HG02610 (cell line): Measurements from ENCODE around the gene BCAR3.
"Not testable (repeated sequence)": the region's sequence is repeated elsewhere in the genome, so short reads cannot be mapped to it uniquely, and the experiment has no call there.

ENCODE experiments used
- ATAC-seq: cut with Tn5 transposase; IDR thresholded peaks from one replicate; pipeline ENCODE4 v1.9.1; 2021; ENCODE audit warnings: mild to moderate bottlenecking, moderate library complexity; ENCODE audit not compliant: unreplicated experiment

BCAR3 gene

DNA sequence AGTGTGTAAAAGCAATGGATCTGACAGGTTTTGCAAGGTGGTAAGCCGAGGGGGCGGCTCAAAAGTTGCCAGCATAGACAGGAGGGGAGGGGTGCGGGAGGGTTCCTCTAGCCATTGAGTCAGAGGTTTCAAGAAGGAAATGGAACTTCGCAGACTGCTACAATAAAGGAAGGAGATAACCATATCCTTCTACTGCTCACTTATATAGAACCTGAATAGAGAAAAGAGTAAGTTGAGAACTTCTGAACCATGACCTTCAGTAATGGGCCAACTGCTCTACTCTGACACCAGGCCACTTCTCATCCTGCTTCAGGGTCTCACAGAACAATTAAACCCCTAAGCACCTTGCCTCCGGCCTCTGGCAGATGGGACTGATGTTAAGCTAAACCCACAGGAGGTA is 26.3 kb upstream of the BCAR3 start:
- ATAC-seq = peak; percentile 59

- no peak for ATAC-seq
These were observed 24.4 kb upstream of the BCAR3 start for GRCh38 chr1:93705892-93706500.

- ATAC-seq = peak; percentile 57
These were observed 22.4 kb upstream of the BCAR3 start for GRCh38 chr1:93704052-93704451.

DNA sequence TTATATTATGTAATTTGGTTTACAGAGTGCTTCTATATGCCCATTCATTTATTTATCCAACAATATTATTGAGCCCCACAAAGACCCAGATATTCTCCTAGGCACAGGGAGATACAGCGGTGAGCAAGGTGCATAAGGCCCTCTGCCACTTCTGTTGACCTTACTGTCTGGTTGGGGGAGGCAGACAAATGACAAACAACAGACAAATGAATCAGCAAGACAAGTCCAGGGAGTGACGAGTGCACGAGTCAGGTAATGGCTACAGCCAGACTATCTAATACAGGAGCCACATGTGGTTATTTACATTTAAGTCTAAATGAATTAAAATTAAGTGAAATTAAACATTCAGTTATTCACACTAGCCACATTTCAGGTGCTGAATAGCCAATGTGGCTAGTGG is 22.0 kb upstream of the BCAR3 start:
- peak; percentile 15 for ATAC-seq

DNA sequence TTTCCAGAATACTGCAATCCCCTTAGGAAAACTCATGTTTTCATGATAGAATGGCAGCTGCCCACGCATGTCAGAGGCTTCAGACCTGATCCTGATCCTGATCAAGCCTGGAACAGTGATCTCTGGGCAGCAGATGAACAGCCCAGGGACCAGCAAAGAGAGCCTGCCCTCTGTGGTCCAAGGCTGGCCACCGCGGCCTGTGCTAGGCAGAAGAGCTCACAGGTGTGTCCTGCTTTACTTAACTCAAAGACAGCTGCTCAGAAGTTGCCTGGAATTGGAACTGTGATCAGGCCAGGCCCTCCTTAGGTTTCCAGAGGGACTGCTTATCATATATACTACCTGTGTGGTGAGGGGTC is 21.2 kb upstream of the BCAR3 start:
- no peak for ATAC-seq

DNA sequence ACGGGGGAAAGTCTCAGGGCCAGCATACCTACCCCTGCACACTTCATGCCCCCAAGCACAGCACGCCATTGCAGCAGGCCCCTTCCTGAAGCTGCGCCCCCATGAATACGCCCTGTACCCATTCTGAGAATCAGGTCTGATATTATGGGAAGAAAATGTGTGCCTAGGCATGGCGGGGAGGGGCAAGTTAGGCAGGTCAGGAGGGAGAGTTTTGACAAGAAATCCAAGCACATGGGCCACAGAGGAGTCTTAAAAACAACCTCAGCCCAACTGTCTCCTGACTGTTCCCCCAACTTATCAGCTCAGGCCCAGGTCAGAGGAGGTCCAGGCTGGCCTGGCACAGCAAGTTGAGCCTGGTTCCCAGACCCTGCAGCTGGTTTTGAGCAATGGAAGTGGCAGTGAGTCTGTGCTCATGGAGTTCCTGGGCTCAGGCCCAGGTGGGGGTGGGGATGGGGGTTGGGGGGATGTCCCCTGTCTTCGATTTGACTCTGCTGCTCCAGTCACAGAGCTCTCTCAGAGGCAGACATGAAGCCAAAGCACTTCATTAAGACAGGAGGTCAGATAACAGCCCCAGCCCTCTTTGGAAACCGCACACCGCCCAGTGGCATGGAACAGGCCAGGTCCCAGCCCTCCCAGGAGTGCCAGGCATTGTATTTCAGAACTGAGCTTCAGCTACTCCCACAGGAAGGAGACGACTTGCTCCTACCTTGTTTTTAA is 20.6 kb upstream of the BCAR3 start:
- peak; percentile 20 for ATAC-seq

DNA sequence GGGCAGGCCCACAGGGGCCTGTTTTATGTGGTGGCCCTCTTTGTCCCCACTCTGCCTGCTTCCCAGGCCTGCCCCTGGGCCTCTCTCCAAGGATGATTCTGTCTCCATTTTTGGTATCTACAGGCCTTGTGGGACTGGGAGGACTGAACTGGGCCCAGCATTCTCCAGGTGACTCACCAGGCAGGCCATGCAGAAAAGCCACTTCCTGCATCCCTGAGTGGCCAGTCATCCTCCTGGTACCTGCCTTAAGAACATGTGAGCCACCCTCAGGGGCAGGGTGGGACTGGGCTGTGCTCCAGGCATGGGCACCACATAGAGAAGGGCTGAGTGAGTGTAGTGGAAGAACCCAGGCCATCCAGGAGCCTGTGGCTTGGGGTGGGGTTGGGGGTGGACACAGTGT is 20.0 kb upstream of the BCAR3 start:
- peak; percentile 42 for ATAC-seq

DNA sequence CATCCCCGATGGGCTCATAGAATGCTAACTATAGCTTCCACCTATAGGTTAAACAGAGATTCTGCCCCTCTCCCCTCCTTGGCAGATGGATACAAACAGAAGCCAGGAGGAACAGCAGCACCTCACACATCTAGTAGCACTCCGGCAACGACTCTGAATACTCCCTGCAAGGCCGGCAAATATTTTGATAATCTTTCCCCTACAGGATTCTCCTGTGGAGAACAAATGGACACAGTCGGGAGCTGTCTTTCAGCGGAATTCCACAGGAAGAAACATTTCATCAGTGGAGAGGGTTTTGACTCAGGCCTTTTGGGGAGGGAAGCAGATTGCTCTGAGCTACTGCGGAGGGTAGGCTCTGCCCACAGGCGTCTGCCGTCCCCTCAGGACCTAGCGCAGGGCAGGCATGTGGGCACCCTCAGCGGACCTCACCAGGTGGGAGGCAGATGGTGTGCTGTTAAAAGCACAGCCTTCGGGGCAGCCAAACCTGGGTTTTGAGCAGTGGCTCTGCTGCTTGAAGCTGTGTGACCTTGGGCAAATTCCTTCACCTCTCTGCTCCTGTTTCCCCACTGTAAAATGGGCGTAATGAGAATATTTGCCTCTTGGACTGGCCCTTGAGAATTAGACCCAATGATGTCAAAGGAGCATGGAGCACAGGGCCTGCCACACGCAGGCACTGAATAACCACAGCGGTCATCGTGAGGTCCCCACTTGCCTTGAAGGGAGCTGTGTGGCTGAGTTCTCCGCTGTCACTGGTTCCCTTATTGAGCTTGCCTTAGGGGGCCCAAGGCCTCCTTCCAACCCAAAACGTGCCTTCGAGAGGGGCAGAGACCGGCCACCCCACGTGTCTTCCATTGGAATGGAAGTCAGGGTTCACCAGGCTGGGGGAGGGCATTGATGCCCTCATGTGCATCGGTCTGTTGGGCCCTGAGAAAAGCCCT is 19.2 kb upstream of the BCAR3 start:
- ATAC-seq = no peak

DNA sequence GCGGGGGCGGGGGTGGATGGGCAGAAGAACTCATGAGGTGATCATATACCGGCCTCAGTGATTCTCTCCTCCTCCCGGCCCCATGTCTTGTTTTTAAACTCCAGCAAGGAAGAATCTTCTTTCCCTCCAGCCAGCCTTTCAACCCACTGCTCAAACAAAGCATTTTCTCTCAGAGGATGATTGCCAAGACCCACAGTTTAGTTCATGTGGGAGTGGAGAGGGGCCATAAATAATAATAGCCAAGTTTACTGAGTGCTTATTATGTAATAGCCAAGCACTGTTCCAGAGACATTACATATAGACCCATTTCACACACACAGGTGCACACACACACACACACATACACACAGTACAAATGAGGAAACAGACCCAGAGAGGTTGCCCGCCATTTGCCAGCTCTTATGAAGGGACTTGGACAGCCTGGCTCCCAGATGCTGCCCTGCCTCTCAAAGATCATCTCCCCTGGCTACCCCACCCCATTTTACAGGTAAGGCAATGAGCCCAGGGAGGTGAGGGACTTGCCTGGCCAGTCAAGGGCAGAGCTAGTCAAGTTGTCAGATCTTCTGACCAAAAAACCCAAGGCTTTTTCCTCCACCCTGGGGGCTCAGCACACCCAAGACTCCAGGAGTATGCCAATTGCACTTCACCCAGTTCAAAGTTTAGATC is 18.0 kb upstream of the BCAR3 start:
- ATAC-seq = no peak

DNA sequence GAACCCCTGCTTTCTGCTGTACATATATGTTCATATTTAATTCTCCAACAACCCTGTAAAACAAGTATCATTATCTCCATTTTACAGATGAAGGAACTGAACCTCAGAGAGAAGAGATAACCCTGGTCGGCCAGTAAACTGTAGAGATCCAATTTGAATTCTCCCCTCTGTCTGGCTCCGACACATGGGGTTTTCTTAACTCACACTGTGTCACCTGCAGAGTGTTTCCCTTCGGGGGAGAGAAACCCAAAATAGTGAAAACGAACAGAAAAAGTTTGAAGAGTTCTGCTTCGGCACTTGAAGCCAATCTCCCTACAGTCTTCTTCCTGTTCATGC is 17.4 kb upstream of the BCAR3 start:
- no peak for ATAC-seq

- no peak for ATAC-seq
These were observed 16.9 kb upstream of the BCAR3 start for GRCh38 chr1:93698329-93699048.

DNA sequence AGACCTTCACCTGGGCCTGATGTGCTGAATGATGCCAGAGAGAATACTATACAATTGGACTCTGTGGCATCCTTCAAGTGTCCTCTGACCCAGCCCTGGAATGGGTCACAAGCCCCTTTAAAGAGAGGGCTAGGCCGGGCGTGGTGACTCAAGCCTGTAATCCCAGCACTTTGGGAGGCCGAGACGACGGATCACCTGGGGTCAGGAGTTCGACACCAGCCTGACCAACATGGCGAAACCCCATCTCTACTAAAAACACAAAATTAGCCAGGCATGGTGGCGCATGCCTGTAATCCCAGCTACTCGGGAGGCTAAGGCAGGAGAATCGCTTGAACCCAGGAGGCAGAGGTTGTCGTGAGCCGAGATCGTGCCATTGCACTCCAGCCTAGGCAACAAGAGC is 15.9 kb upstream of the BCAR3 start:
- ATAC-seq = not testable (repeated sequence)

DNA sequence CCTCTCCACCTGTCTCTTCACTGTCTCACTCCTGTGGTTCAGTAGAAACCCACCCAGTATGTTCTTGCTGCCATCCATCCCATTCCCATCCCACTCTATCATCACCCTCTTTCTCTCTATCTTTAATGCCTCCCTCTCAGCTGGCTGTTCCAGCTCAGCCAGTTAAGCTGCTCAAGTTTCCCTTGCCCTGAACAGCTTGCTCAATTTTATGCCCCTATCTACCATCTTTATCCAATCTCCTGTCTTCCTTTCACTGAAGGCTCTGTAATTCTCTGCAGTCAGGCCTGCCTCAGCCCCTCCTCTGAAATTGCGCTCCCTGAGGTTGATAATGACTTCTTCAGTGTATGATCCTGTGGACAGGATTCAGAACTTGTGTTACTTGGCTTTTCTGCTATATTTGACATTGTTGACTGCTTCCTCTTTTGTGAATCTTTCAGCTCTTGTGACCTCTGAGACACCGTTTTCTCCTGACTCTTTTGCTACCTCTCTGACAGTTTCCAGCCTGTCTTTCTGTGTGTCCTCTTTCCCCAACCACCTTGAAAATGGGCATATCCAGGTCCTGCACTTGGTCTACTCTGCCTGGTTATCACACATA is 13.9 kb upstream of the BCAR3 start:
- ATAC-seq = no peak

GRCh38 chr1:93694819-93695218 is 13.2 kb upstream of the BCAR3 start:
- no peak for ATAC-seq

GRCh38 chr1:93694039-93694438 is 12.4 kb upstream of the BCAR3 start:
- no peak for ATAC-seq

GRCh38 chr1:93692983-93693591 is 11.4 kb upstream of the BCAR3 start:
- peak; percentile 94 for ATAC-seq

DNA sequence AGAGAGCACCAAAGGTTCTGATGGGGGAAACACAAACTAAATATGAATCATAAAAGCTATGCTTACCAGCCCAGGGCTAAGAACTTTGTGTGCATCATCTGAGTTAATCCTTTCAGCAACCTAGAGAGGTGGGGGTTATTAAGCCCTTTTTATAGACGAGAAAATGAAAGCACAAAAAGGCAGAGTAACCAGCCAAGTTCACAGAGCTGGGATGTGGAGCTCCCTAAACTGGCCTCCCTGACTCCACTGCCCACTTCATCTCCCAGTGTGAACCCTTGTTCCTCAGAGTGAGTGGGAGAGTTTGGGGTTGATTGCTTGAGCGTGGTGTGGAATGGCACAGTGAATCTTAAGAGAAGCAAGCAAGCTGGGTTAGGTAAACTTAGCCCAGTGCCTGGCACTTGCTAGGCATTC is 10.8 kb upstream of the BCAR3 start:
- ATAC-seq = no peak

DNA sequence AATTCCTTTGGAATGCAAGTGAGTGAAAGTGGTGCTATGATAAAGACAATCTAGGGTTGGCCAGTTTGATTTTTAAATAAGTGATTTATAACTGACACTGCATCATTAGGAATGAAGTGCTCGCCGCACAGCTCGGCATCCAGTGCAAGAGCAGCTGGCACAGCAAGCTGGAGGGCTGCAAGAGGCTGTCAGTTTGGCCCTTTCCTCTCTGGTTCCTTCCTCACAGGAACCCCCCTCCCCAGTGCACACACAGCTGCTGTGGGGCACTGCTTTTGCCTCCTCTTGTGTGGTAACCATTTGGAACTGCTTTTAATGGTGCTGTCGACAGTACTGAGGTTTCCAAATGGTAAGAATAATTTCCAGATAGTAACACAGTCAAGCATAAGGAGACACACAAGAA is 10.4 kb upstream of the BCAR3 start:
- no peak for ATAC-seq

DNA sequence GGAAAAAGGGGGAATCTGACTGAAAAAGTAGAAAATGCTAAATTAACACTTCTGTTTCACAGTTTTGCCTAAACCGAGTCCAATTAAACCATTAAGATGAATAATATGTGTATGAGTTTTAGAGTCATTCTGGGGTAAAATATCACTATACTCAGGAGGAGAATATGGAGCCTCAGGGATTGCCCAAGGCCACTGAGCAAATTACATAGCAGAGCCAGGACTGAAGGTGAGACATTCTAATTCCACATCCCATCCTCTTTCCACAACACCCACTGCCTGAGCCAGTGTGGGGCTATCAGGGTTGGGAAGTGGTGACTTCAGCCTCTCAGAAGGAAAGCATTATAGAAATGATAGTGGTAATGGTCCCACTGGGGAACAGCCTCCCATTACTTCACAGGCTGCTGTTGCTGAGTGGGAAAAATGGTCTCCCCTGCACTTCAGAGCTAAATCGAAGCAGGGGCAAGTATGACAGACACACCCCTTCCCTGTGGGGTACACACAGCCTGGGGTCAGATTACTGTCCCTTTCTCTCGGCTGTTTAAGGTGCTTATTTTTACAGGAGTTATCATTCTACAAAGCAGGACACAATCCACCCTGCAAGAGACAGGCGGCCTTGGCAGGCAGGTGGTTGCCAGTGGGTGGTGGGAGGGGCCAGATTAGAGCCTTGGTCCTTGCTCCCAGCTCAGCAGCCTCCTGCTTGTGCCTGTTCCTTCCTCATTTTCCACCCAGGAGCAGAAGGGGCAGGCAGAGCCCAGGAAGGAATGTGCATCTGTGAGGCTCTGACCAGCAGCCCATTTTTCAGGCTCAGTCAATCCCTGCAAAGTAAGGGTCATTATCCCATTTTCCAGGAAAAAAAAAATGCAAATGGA is 9.5 kb upstream of the BCAR3 start:
- ATAC-seq = no peak
